ENCODE results near the gene PCLO.

GRCh38 chr7:82778021-82778420 is 384.7 kb downstream of the PCLO start:
- TF ChIP-seq ELF4 (IDR thresholded peaks at IDR 0.05), result no peak
- TF ChIP-seq CTBP1 (IDR thresholded peaks at IDR 0.05; ENCODE audit: borderline replicate concordance), result no peak
- TF ChIP-seq FOXM1 (IDR thresholded peaks at IDR 0.05; ENCODE audit: borderline replicate concordance), result no peak
- no peak for TF ChIP-seq SP1 (IDR thresholded peaks at IDR 0.05)
- TF ChIP-seq, protein P1, sequence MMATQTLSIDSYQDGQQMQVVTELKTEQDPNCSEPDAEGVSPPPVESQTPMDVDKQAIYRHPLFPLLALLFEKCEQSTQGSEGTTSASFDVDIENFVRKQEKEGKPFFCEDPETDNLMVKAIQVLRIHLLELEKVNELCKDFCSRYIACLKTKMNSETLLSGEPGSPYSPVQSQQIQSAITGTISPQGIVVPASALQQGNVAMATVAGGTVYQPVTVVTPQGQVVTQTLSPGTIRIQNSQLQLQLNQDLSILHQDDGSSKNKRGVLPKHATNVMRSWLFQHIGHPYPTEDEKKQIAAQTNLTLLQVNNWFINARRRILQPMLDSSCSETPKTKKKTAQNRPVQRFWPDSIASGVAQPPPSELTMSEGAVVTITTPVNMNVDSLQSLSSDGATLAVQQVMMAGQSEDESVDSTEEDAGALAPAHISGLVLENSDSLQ (IDR thresholded peaks at IDR 0.05), result no peak
